ENCODE results near the gene DDX56. TPM values are rescaled to one million over a fixed set of nuclear protein-coding genes. Genes with fewer than 3 reads are reported as not detected.

Gene DDX56
- total and polyA plus RNA-seq, 2 of the 13 experiments (the other 11 are each of a cell fraction or from before 2014, with no cell fraction given): 82.6 to 120 TPM

DNA sequence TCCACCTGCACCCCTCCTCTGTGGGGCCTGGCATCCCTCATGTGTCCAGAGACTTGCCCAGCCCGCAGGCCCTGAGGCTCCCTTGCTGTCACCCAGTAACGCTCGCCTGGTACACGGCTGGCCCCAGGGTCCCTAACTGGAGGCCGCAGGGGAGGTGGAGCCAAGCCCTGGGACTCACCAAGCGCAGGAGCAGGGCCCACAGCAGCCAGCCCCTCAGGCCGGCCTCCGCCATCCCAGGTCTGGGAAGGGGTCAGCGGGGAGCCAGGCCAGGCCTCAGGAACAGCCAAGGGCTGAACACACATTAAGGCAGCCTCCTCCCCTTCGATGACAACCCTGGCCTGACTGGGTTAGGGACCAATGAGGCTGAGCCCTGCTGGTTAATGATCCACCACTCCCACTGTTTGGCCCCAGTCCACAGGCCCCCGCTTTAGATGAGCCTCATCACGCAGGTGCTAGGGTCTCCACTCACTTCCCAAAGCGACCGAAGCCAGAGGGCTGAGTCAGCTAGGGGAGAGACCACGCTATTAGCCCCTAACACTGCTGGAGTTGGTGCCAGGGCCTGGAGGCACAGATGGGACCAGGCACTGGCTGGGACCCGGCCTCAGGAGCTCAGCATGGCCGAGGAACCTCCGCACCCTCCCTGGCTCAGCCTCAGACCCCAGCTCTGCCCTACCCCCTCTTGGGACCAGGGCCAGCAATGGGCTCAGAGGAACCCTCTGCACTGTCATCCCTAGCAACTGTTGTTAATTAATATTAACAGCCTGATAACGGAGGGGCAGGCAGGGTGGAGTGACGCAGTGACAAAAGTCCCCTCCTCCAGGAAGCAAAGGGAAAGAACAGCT lies 32.5 kb downstream of the DDX56 start, which contains the start of gene NPC1L1 (continued):
- TF ChIP-seq ZNF224 (CRISPR knock-in tag; IDR thresholded peaks at IDR 0.05) (peak; percentile 76; the same call in 1 of the 2 replicates), SMAD1 (CRISPR knock-in tag; IDR thresholded peaks at IDR 0.05; ENCODE audit: borderline replicate concordance, low read depth) (peak; percentile 40; the same call in 1 of the 2 replicates), SAFB2 (CRISPR knock-in tag; IDR thresholded peaks at IDR 0.05; ENCODE audit: borderline replicate concordance, low read depth) (peak; percentile 32; the same call in 1 of the 2 replicates), ASH2L (IDR thresholded peaks at IDR 0.05; ENCODE audit: insufficient read length, low read depth, low read length) (no peak), ERF (CRISPR knock-in tag; IDR thresholded peaks at IDR 0.05) (peak; percentile 85; the same call in 1 of the 2 replicates), ZSCAN22 (CRISPR knock-in tag; IDR thresholded peaks at IDR 0.05) (no peak), IRF9 (CRISPR knock-in tag; IDR thresholded peaks at IDR 0.05; ENCODE audit: borderline replicate concordance) (0 out of 2 replicates have a peak, but pooled peaks have one; percentile 70), KLF15 (CRISPR knock-in tag; IDR thresholded peaks at IDR 0.05; ENCODE audit: borderline replicate concordance) (no peak; the same call in 1 of the 2 replicates), SP5 (CRISPR knock-in tag; IDR thresholded peaks at IDR 0.05; ENCODE audit: borderline replicate concordance, low read depth) (peak; percentile 44; the same call in 1 of the 2 replicates), SRSF1 (optimal IDR thresholded peaks at IDR 0.05; ENCODE audit: low read depth, low read length) (peak; percentile 91), RCOR2 (CRISPR knock-in tag; IDR thresholded peaks at IDR 0.05) (0 out of 2 replicates have a peak, but pooled peaks have one; percentile 14), ZNF614 (CRISPR knock-in tag; IDR thresholded peaks at IDR 0.05; ENCODE audit: borderline replicate concordance) (peak; percentile 84; the same call in 1 of the 2 replicates), ZNF138 (CRISPR knock-in tag; IDR thresholded peaks at IDR 0.05; ENCODE audit: low read depth) (no peak), SALL2 (CRISPR knock-in tag; IDR thresholded peaks at IDR 0.05) (peak; percentile 93), ZMAT3 (CRISPR knock-in tag; conservative IDR thresholded peaks at IDR 0.05) (no peak; the same call in 1 of the 2 replicates), POLR2AphosphoS2 (IDR thresholded peaks at IDR 0.05; ENCODE audit: low read depth, low read length) (no peak), KAT7 (CRISPR knock-in tag; IDR thresholded peaks at IDR 0.05; ENCODE audit: borderline replicate concordance) (peak; percentile 83; the same call in 1 of the 2 replicates), PAF1 (CRISPR knock-in tag; IDR thresholded peaks at IDR 0.05) (no peak), ZNF589 (CRISPR knock-in tag; conservative IDR thresholded peaks at IDR 0.05) (peak; percentile 38; the same call in 1 of the 2 replicates), GABPA (IDR thresholded peaks at IDR 0.05; ENCODE audit: low read depth, low read length) (no peak), GABPA (CRISPR knock-in tag; IDR thresholded peaks at IDR 0.05; ENCODE audit: low read depth) (0 out of 2 replicates have a peak, but pooled peaks have one; percentile 23)
- TF ChIP-seq, protein P1, sequence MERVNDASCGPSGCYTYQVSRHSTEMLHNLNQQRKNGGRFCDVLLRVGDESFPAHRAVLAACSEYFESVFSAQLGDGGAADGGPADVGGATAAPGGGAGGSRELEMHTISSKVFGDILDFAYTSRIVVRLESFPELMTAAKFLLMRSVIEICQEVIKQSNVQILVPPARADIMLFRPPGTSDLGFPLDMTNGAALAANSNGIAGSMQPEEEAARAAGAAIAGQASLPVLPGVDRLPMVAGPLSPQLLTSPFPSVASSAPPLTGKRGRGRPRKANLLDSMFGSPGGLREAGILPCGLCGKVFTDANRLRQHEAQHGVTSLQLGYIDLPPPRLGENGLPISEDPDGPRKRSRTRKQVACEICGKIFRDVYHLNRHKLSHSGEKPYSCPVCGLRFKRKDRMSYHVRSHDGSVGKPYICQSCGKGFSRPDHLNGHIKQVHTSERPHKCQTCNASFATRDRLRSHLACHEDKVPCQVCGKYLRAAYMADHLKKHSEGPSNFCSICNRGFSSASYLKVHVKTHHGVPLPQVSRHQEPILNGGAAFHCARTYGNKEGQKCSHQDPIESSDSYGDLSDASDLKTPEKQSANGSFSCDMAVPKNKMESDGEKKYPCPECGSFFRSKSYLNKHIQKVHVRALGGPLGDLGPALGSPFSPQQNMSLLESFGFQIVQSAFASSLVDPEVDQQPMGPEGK (CRISPR knock-in tag; IDR thresholded peaks at IDR 0.05): peak; percentile 92
- TF ChIP-seq, protein P2, sequence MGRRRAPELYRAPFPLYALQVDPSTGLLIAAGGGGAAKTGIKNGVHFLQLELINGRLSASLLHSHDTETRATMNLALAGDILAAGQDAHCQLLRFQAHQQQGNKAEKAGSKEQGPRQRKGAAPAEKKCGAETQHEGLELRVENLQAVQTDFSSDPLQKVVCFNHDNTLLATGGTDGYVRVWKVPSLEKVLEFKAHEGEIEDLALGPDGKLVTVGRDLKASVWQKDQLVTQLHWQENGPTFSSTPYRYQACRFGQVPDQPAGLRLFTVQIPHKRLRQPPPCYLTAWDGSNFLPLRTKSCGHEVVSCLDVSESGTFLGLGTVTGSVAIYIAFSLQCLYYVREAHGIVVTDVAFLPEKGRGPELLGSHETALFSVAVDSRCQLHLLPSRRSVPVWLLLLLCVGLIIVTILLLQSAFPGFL (CRISPR knock-in tag; IDR thresholded peaks at IDR 0.05): no peak

Measured in HepG2 (cell line).